ENCODE results near the gene TSSK2.
"Not testable (repeated sequence)": the region's sequence is repeated elsewhere in the genome, so short reads cannot be mapped to it uniquely, and the experiment has no call there.

Gene TSSK2

GRCh38 chr22:19146215-19146968 lies 15.3 kb downstream of the TSSK2 start:
- no peak for DNase-seq

DNA sequence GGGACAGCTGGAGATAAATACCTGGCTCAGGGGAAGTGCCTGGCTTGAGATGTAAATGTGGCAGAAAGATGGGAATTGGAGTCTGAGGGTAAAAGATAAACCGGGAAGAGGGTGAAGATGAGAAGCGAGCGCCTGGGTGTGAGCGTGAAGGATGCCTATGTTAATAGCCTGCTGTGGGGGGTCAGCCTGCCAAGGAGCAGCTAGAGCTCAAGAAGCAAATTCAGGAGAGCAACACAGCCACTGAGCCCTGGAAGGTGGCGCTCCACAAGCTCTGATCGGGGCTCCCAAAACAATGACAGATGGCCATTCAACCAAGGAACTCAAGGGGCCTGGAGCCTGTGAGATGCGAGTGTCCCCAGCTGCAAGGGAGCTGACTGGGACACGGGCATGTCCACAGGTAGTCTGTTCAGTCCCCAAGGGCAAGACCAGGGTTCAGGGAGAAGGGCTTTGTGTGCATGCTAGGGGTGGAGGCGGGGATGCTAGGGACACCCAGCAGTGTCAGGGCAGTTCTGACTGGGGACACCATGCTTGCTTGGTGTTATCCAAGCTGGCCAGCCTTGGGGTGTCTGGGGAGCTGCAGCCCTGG lies 16.2 kb downstream of the TSSK2 start:
- no peak for DNase-seq

GRCh38 chr22:19148417-19149046 lies 17.4 kb downstream of the TSSK2 start:
- no peak for DNase-seq

- no peak for DNase-seq
Observed at GRCh38 chr22:19149047-19149883, 18.2 kb downstream of the TSSK2 start.

GRCh38 chr22:19149991-19150390 lies 18.9 kb downstream of the TSSK2 start, which contains the start of gene GSC2:
TSS of gene GSC2 (minus strand) at chr22:19150292. CDS start at chr22:19150283, 9 bp downstream.
- DNase-seq, result no peak

DNA sequence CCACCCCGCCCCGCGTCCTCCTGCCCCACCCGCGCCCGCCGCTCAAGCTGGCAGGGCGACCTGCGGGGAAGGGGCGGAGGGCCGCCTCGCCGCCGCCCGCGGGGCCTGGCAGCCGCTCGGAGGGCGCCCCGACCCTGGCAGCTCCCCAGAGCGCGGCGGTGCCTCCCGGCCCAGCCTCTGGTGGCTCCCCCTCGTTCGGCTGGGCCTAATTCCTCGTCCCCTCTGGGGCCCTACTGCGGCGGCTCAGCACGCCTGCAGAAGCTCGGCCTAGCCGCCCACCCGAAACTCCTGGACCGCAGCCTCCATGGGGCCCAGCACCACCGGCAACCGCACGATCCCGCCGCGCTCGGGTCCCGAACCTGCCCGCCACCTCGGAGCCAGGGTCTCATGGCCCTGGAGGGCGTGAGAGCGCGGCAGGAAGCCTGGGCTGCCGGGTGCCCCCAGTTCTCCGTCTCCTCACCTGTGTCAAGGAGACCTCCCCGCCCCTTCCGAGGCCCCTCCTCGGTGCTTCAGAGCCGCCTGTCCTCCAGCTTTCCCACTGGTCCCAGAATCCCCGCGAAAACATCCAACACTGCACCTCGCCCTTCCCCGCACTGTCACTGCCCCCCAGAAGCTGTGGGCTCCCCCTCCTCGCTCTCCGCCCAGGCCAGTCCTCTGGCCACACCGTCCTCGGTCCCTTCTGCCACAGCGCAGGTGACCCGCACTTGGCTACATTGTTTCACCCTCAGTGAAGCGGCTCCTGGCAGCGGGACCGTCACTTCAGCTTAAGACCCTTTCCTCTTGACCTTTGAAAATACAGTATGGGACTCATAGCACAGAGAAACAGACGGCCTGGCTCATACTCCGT lies 19.6 kb downstream of the TSSK2 start:
- no peak for DNase-seq

GRCh38 chr22:19151329-19152191 lies 20.5 kb downstream of the TSSK2 start:
- DNase-seq, result no peak

GRCh38 chr22:19152942-19153883 lies 22.1 kb downstream of the TSSK2 start:
- no peak for DNase-seq

DNA sequence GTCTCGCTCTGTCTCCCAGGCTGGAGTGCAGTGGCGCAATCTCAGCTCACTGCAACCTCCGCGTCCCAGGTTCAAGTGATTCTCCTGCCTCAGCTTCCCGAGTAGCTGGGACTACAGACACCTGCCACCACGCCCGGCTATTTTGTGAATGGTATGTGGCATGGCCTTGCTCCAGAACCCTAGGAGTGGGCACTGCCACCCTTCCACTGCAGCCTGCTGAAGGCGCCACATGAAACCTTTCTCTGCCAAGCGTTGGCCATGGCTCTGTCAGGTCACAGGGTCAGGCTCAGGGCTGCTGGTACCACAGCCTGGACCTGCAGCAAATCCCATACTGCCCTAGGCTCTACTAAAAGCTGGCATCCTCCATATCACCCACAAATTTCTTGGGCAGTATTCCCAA lies 25.0 kb downstream of the TSSK2 start:
- not testable (repeated sequence) for DNase-seq

DNA sequence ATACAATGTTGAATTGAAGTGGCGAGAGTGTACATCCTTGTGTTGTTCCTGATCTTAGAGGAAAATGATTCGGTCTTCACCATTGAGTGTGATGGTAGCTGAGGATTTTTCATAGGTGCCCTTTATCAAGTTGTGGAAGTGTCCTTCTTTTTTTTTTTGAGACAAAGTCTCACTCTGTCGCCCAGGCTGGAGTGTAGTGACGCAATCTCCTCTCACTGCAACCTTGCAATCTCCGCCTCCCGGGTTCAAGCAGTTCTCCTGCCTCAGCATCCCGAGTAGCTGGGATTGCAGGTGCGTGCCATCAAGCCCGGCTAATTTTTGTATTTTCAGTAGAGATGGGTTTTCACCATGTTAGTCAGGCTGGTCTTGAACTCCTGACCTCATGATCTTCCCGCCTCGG lies 27.5 kb downstream of the TSSK2 start:
- not testable (repeated sequence) for DNase-seq

DNA sequence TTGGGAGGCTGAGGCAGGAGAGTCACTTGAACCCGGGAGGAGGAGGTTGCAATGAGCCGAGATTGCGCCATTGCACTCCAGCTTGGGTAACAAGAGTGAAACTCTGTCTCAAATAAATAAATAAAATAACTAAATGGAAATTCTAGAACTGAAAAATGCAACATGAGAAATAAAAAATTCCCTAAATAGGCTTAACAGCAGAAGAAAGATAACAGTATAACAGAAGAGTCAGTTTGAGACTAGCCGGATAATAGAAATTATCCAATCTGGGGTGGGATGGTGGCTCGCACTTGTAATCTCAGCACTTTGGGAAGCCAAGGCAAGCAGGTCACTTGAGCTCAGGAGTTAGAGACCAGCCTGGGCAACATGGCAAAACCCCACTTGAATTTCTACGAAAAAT lies 33.3 kb downstream of the TSSK2 start:
- no peak for DNase-seq

- no peak for DNase-seq
Observed at GRCh38 chr22:19166421-19166820, 35.3 kb downstream of the TSSK2 start.

DNA sequence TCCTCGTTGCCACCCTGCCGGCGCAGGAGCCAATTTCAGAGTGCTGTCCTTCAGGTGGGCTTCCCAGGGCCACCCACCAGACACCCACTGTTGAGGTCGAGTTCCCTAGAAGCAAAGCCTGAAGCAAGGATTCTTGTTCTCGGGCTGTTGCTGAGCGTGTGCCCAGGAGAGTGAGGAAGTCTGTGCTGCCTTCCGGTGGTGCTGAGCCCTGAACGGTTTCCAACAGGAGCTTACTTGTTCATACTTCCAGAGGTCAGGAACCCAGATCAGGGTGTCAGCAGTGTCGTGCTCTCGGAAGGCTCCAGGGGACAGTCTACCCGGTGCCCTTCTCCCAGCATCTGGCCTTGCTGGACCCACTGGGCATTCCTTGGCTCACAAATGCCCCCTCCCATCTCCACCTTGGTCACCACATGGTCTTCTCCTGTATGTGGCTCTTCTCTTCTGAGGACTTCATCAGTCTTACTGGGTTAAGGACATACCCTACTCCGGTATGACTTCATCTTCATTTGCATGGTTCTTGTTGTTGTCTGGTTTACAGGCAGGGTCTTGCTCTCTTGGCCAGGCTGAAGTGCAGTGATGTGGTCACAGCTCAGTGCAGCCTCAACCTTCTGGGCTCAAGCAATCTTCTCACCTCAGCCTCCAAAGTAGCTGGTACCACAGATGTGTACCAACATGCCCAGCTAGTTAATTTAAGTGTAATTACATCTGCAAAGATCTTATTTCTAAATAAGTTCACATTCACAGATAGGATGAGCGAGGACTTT lies 36.2 kb downstream of the TSSK2 start:
- no peak for DNase-seq

DNA sequence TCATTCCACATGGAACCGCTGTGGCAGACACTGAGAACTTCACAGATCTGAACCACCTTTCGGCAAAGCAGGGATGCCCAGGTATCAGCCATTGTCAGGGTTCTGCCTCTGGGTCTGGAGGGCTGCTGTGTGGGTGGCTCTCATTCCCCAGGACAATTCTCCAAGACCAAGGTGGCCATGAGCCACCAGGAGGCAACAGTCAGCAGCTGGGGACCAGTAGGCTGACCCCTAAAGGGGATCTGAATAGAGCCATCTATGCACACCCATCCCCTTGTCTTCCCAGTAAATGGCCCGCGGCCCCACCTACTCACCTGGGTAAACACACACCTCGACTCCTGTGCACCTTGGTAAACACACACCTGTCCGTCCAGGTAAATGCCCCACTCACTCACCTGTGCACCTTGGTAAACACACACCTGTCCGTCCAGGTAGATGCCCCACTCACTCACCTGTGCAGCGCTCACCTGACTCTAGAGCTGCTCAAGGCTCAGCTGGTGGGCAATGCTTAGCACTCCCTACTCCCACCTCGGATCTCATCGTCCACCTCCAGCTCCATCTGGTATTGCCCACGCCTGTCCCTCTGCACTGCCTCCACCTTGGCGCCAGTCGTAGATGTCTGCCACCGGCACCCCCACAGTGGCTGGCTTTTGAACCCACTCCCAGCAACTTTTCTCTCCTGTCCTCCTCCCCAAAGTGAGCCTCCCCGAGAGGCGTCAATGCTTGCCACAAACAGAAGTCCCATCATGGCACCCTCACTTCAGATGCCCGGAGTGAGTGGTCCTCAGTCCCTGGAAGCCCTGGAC lies 37.2 kb downstream of the TSSK2 start:
- DNase-seq, result no peak

DNA sequence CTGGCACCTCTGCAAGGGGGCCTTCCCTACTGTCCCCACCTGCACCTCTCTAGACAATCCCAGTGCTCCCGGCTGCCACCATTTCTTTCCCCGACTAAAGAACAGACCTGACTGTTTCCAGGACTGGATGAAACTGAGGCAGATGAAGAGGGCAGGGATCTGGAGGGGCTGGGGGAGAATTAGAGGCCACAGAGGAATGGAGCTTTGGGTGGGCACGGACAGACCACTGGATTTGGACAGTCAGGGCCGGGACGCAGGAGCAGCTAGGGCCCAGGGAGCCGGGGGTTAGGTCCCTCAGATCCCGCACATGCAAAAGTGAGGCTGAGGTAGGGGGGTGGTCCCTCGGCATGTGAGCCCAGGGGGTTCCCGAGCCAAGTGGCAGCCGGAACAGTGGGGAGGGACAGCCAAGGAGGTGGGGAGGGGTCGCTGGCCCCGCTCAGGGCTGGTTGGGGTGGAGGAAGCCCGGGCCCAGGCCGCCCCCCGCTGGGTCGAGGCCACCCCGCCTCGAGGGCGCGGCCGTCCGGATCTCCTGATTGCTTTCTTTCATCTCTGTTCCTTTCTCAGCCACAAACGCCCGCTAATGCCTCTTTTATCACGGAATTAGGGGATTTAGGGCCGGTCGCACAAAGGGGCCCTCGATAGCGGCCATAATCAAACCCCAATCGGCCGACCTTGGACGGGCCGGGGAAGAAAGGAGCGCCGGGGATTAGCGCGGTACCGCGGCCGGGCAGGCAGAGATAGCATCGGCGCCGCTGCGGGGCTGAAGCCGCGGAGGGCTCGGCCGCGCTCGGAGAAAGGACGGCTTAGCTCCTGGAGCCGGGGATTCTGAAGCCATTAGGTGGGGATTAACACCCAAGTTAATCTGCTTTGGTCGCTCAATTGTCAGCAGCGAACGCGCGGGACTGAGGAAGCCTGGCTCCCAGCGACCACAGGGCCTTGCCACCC lies 38.2 kb downstream of the TSSK2 start:
- no peak for DNase-seq

- no peak for DNase-seq
Observed at GRCh38 chr22:19169947-19170318, 38.8 kb downstream of the TSSK2 start.
